HepG2 (cell line): ENCODE measurements around the gene RAB17. TPM values are rescaled to one million over a fixed set of nuclear protein-coding genes. Genes with fewer than 3 reads are reported as not detected.

Experiments used
- AKAP8 ChIP-seq: sonication (generic); formaldehyde crosslinking; IDR thresholded peaks from 2 replicates; pipeline ENCODE4 v1.5.1; 2020; ENCODE audit warnings: mild to moderate bottlenecking, missing genetic modification reagents
- CHD4 ChIP-seq: fragments of 200-600 bp; sonication (generic); IDR thresholded peaks from 2 replicates; pipeline ENCODE4 v1.7.0; 2017; ENCODE audit warnings: mild to moderate bottlenecking, low read length, borderline replicate concordance
- CSRNP2 ChIP-seq: sonication (generic); formaldehyde crosslinking; conservative IDR thresholded peaks from 2 replicates; pipeline ENCODE4 v1.8.0; 2022; ENCODE audit warnings: low read depth, missing genetic modification reagents
- FLYWCH1 ChIP-seq: sonication (generic); formaldehyde crosslinking; IDR thresholded peaks from 2 replicates; pipeline ENCODE4 v1.8.1; 2023; ENCODE audit warnings: mild to moderate bottlenecking, missing genetic modification reagents
- FOXA1 ChIP-seq, 2 experiments: fragments of 450-650 bp in 1 of 2; sonication (generic) in 1 of 2; formaldehyde crosslinking in 1 of 2; IDR thresholded peaks; 2 replicates each; pipeline versions ENCODE4 v1.4.0 to v1.6.1; 2016 to 2020; ENCODE audit warnings: missing genetic modification reagents in 1 of 2
- FOXK1 ChIP-seq: sonication (generic); formaldehyde crosslinking; IDR thresholded peaks from 2 replicates; pipeline ENCODE4 v1.4.0; 2020; ENCODE audit warnings: low read depth, missing genetic modification reagents, borderline replicate concordance
- HES4 ChIP-seq: sonication (generic); formaldehyde crosslinking; IDR thresholded peaks from 2 replicates; pipeline ENCODE4 v1.9.0; 2021; ENCODE audit warnings: mild to moderate bottlenecking, missing genetic modification reagents, borderline replicate concordance
- HOXA3 ChIP-seq: sonication (generic); formaldehyde crosslinking; IDR thresholded peaks from 2 replicates; pipeline ENCODE4 v1.5.0; 2020; ENCODE audit warnings: missing genetic modification reagents
- HOXA5 ChIP-seq: sonication (generic); formaldehyde crosslinking; IDR thresholded peaks from 2 replicates; pipeline ENCODE4 v1.4.0; 2020; ENCODE audit warnings: missing genetic modification reagents
- KAT8 ChIP-seq: IDR thresholded peaks from 2 replicates; pipeline ENCODE4 v1.6.1; 2016; ENCODE audit warnings: missing genetic modification reagents, missing compliant biosample characterization
- KDM1A ChIP-seq: IDR thresholded peaks from 2 replicates; pipeline ENCODE4 v1.6.1; 2016; ENCODE audit warnings: missing compliant biosample characterization
- KDM4B ChIP-seq: sonication (generic); formaldehyde crosslinking; IDR thresholded peaks from 2 replicates; pipeline ENCODE4 v1.4.0; 2020; ENCODE audit warnings: missing genetic modification reagents
- MBNL3 ChIP-seq: fragments of 250-450 bp; sonication (Bioruptor Pico); conservative IDR thresholded peaks from 2 replicates; pipeline ENCODE4 v1.8.0; 2022; ENCODE audit warnings: mild to moderate bottlenecking, inconsistent platforms
- TAF1 ChIP-seq: sonication (generic); formaldehyde crosslinking; IDR thresholded peaks from 2 replicates; pipeline ENCODE4 v1.4.0; 2020; ENCODE audit warnings: missing genetic modification reagents
- TOPORS ChIP-seq: sonication (generic); formaldehyde crosslinking; IDR thresholded peaks from 2 replicates; pipeline ENCODE4 v1.8.0; 2023; ENCODE audit warnings: mild to moderate bottlenecking, missing genetic modification reagents
- U2AF1 ChIP-seq: fragments of 200-400 bp; formaldehyde crosslinking; optimal IDR thresholded peaks from 2 replicates; pipeline ENCODE3; 2017; ENCODE audit warnings: mild to moderate bottlenecking, low read depth, low read length
- ZNF205 ChIP-seq: IDR thresholded peaks from 2 replicates; pipeline ENCODE4 v1.6.1; 2018; ENCODE audit warnings: missing biosample characterization, missing genetic modification reagents
- ZNF225 ChIP-seq: sonication (generic); formaldehyde crosslinking; IDR thresholded peaks from 2 replicates; pipeline ENCODE4 v1.4.0; 2020; ENCODE audit warnings: mild to moderate bottlenecking, missing genetic modification reagents
- ZNF383 ChIP-seq: sonication (generic); formaldehyde crosslinking; IDR thresholded peaks from 2 replicates; pipeline ENCODE4 v1.4.0; 2020; ENCODE audit warnings: missing genetic modification reagents, mild to moderate bottlenecking, borderline replicate concordance
- ZNF431 ChIP-seq: sonication (generic); formaldehyde crosslinking; IDR thresholded peaks from 2 replicates; pipeline ENCODE4 v1.9.0; 2022; ENCODE audit warnings: missing genetic modification reagents, low read depth, mild to moderate bottlenecking, borderline replicate concordance
- ZNF543 ChIP-seq: sonication (generic); formaldehyde crosslinking; IDR thresholded peaks from 2 replicates; pipeline ENCODE4 v1.4.0; 2020; ENCODE audit warnings: mild to moderate bottlenecking, missing genetic modification reagents
- ZNF550 ChIP-seq: sonication (generic); formaldehyde crosslinking; IDR thresholded peaks from 2 replicates; pipeline ENCODE4 v1.4.0; 2020; ENCODE audit warnings: mild to moderate bottlenecking, missing genetic modification reagents, borderline replicate concordance
- ZNF616 ChIP-seq: sonication (generic); formaldehyde crosslinking; IDR thresholded peaks from 2 replicates; pipeline ENCODE4 v1.5.0; 2020; ENCODE audit warnings: low read depth, mild to moderate bottlenecking, missing genetic modification reagents
- ZNF652 ChIP-seq: IDR thresholded peaks from 2 replicates; pipeline ENCODE4 v1.6.1; 2016; ENCODE audit warnings: low read depth, borderline replicate concordance
- ZNF724P ChIP-seq: sonication (generic); formaldehyde crosslinking; IDR thresholded peaks from 2 replicates; pipeline ENCODE4 v1.8.0; 2022; ENCODE audit warnings: missing genetic modification reagents, borderline replicate concordance
- polyA plus RNA-seq, 8 experiments: library from polyadenylated mRNA; depleted of rRNA in 3 of 8; stranded (reverse) in 7 of 8; unstranded in 1 of 8; fragments of >200 nt; fragmentation: Illumina TruSeq in 4 of 8; extraction: Trizol in 4 of 8; gene quantifications; 2 replicates each; pipeline versions ENCODE4 v1.2.1 to v1.2.3, GENCODE V29; 2011 to 2016; ENCODE audit warnings: low read depth in 4 of 8, missing spikeins in 1 of 8, mixed read lengths in 1 of 8; ENCODE audit not compliant: insufficient read depth in 1 of 8
- total RNA-seq, 5 experiments: library from RNA; depleted of rRNA; stranded (reverse); fragments of >200 nt; fragmentation: Illumina TruSeq; extraction: Trizol; gene quantifications; 2 replicates each; pipeline ENCODE4 v1.2.3, GENCODE V29; 2016; ENCODE audit warnings: low read depth in 1 of 5
- TF ChIP-seq, protein P1 (sequence below): sonication (generic); formaldehyde crosslinking; IDR thresholded peaks from 2 replicates; pipeline ENCODE4 v1.4.0; 2020; ENCODE audit warnings: missing genetic modification reagents, mild to moderate bottlenecking, borderline replicate concordance

The RAB17 gene
- total and polyA plus RNA-seq, 2 of the 13 experiments (the other 11 are each of a cell fraction or from before 2014, with no cell fraction given), result 68.0 to 124 TPM

DNA sequence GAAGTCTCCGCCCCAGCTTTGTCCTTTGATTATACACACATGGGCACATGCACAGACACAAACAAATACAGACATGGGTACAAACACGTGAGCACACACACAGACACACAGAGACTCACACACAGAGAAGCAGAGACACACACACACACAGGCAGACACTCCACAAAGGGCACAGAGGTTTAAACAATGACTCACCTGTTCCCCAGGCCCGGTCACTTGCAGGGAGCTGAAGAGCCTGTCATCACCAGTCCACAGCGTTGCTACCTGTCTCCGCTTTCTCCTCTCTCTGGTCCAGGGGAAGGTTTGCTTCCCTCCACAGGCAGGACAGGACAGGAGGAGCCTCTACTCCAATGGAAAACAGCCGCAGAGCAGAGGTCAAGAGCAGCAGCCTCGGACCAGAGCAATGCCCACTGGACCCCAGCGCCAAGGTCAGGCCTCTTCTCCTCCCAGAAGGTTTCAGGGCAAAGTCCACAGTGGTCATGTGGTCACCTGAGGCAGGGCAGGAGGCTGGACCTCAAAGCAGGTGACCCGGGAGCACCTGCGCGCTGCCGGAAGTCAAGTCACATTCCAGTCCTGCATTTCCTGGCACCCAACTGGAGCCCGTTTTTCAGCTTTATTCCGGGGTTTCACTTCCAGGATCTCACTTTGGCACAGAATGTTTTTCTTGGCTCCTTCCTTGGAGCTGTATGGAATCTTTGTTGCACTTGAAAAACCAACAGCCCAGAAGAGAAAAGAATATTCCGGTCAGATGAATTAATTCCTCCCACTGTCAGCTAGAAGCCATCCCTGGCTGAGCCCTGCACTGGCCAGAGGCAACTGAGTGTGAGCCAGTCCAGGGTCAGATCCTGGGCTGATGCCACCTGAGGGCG, at the start of gene RAB17 (continued):
- TF ChIP-seq CSRNP2 (CRISPR knock-in tag) (no peak), KDM4B (CRISPR knock-in tag) (peak; percentile 96), ZNF652 (CRISPR knock-in tag) (no peak), AKAP8 (peak; percentile 98), HOXA5 (CRISPR knock-in tag) (0 out of 2 replicates have a peak, but pooled peaks have one; percentile 42), ZNF543 (CRISPR knock-in tag) (0 out of 2 replicates have a peak, but pooled peaks have one; percentile 63), ZNF550 (CRISPR knock-in tag) (peak; percentile 76), FOXA1 (IDR thresholded peaks at IDR 0.05) (no peak), FOXA1 (CRISPR knock-in tag; IDR thresholded peaks at IDR 0.05) (no peak), TOPORS (CRISPR knock-in tag) (no peak; the same call in 1 of the 2 replicates), HOXA3 (CRISPR knock-in tag) (peak; percentile 92), HES4 (0 out of 2 replicates have a peak, but pooled peaks have one; percentile 77), ZNF205 (CRISPR knock-in tag) (peak; percentile 86), ZNF724P (CRISPR knock-in tag) (peak; percentile 79; the same call in 1 of the 2 replicates), ZNF383 (CRISPR knock-in tag) (peak; percentile 88; the same call in 1 of the 2 replicates), KDM1A (CRISPR knock-in tag) (peak; percentile 94), FLYWCH1 (CRISPR knock-in tag) (no peak), TAF1 (peak; percentile 32; the same call in 1 of the 2 replicates), FOXK1 (CRISPR knock-in tag) (peak; percentile 52; the same call in 1 of the 2 replicates), MBNL3 (no peak), ZNF431 (CRISPR knock-in tag) (peak; percentile 96), U2AF1 (peak; percentile 97), ZNF225 (0 out of 2 replicates have a peak, but pooled peaks have one; percentile 68), ZNF616 (peak; percentile 86; the same call in 1 of the 2 replicates), CHD4 (peak; percentile 52; the same call in 1 of the 2 replicates), KAT8 (CRISPR knock-in tag) (peak; percentile 92)
- TF ChIP-seq, protein P1, sequence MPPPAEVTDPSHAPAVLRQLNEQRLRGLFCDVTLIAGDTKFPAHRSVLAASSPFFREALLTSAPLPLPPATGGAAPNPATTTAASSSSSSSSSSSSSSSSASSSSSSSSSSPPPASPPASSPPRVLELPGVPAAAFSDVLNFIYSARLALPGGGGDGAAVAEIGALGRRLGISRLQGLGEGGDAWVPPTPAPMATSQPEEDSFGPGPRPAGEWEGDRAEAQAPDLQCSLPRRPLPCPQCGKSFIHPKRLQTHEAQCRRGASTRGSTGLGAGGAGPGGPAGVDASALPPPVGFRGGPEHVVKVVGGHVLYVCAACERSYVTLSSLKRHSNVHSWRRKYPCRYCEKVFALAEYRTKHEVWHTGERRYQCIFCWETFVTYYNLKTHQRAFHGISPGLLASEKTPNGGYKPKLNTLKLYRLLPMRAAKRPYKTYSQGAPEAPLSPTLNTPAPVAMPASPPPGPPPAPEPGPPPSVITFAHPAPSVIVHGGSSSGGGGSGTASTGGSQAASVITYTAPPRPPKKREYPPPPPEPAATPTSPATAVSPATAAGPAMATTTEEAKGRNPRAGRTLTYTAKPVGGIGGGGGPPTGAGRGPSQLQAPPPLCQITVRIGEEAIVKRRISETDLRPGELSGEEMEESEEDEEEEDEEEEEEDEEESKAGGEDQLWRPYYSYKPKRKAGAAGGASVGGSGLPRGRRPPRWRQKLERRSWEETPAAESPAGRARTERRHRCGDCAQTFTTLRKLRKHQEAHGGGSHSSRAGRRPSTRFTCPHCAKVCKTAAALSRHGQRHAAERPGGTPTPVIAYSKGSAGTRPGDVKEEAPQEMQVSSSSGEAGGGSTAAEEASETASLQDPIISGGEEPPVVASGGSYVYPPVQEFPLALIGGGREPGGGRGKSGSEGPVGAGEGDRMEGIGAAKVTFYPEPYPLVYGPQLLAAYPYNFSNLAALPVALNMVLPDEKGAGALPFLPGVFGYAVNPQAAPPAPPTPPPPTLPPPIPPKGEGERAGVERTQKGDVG, result peak; percentile 96
